Gastroesophageal sphincter (tissue), 4 donors: Measurements from ENCODE around the gene MTMR12. TPM values are rescaled to one million over a fixed set of nuclear protein-coding genes. Genes with fewer than 3 reads are reported as not detected.

ENCODE experiments used
- ATAC-seq: fragments of 150-250 bp; one replicate; pipeline ENCODE4 v1.9.1; 2016; ENCODE audit warnings: mild to moderate bottlenecking, moderate library complexity
- H3K27ac ChIP-seq, 4 donors: fragments of 200-600 bp; sonication (generic) in 3 of 4; 1 replicate in 3 of 4; 2 replicates in 1 of 4; pipeline ENCODE4 v1.5.1; 2016 to 2019
- H3K27me3 ChIP-seq: fragments of 200-600 bp; sonication (generic); one replicate; pipeline ENCODE4 v1.5.1; 2019
- H3K36me3 ChIP-seq, 2 donors: fragments of 200-600 bp; sonication (generic); one replicate each; pipeline ENCODE4 v1.5.1; 2019; ENCODE audit warnings: control low read depth in 1 of 2
- H3K4me1 ChIP-seq, 3 donors: fragments of 200-600 bp; sonication (generic); 1 replicate in 2 of 3; 2 replicates in 1 of 3; pipeline ENCODE4 v1.5.1; 2016 to 2019; ENCODE audit warnings: control low read depth in 2 of 3
- H3K4me3 ChIP-seq, 2 donors: fragments of 200-600 bp; sonication (generic); one replicate each; pipeline ENCODE4 v1.5.1; 2019; ENCODE audit warnings: mild to moderate bottlenecking in 1 of 2, moderate library complexity in 1 of 2
- H3K9me3 ChIP-seq, 3 donors: fragments of 200-600 bp; sonication (generic); one replicate each; pipeline ENCODE4 v1.5.1; 2017 to 2019; ENCODE audit warnings: control low read depth in 2 of 3
- EP300 ChIP-seq: sonication (generic); formaldehyde crosslinking; IDR thresholded peaks from one replicate; pipeline ENCODE4 v1.6.1; 2017; ENCODE audit warnings: antibody characterized with exemption, mild to moderate bottlenecking
- POLR2A ChIP-seq, 2 donors: fragments of 450-650 bp; IDR thresholded peaks; one replicate each; pipeline ENCODE4 v1.6.1; 2017; ENCODE audit warnings: antibody characterized with exemption in 2 of 2, mild to moderate bottlenecking in 2 of 2, moderate library complexity in 1 of 2
- POLR2AphosphoS5 ChIP-seq: sonication (generic); formaldehyde crosslinking; IDR thresholded peaks from one replicate; pipeline ENCODE4 v1.6.1; 2017; ENCODE audit warnings: antibody characterized with exemption
- WGBS, 2 donors: methylation state at CpG; one replicate each; pipeline ENCODE4 v1.1.5; 2018; ENCODE audit warnings: low coverage in 1 of 2; 5-methylcytosine and 5-hydroxymethylcytosine counted together
- total RNA-seq, 4 donors: library from RNA; depleted of rRNA; stranded (reverse); fragments of >200 nt; gene quantifications; one replicate each; pipeline ENCODE4 v1.1.0, GENCODE V29; 2016
- TF ChIP-seq, protein P1 (sequence below), 4 experiments: fragments of 200-600 bp in 2 of 4; fragments of 450-650 bp in 2 of 4; sonication (generic) in 1 of 4; IDR thresholded peaks; one replicate each; pipeline ENCODE4 v1.5.1; 2017 to 2019; ENCODE audit warnings: antibody characterized with exemption in 4 of 4, mild to moderate bottlenecking in 2 of 4, moderate library complexity in 2 of 4

MTMR12 gene
- total RNA-seq, 4 donors from 2014 or later: 44.2 to 98.9 (median 68.5) TPM

DNA sequence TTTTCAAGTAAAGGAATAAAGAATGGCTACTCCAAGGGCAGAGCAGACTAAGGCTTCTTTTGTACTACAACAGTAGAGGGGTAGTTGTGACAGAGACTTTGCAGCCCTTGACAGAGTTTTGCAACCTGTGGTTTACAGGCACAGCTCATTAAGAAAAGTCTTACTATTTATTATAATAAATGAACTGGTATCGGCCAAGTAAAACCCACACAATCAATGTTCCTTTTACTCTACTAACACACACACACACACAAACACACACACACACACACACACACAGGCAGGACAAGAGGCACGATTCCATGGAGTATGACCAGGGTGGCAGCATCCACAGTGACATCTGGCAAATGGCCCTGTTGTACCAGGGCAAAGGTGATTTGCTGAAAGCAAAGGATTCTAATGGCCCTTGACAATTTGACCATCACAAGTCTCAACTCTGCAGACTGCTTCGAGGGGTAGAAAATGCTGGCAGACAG is 79.5 kb downstream of the MTMR12 start:
- no peak for TF ChIP-seq EP300
- TF ChIP-seq POLR2AphosphoS5: no peak
- TF ChIP-seq, protein P1, sequence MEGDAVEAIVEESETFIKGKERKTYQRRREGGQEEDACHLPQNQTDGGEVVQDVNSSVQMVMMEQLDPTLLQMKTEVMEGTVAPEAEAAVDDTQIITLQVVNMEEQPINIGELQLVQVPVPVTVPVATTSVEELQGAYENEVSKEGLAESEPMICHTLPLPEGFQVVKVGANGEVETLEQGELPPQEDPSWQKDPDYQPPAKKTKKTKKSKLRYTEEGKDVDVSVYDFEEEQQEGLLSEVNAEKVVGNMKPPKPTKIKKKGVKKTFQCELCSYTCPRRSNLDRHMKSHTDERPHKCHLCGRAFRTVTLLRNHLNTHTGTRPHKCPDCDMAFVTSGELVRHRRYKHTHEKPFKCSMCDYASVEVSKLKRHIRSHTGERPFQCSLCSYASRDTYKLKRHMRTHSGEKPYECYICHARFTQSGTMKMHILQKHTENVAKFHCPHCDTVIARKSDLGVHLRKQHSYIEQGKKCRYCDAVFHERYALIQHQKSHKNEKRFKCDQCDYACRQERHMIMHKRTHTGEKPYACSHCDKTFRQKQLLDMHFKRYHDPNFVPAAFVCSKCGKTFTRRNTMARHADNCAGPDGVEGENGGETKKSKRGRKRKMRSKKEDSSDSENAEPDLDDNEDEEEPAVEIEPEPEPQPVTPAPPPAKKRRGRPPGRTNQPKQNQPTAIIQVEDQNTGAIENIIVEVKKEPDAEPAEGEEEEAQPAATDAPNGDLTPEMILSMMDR (IDR thresholded peaks at IDR 0.05): no peak
- no peak for TF ChIP-seq POLR2A (IDR thresholded peaks at IDR 0.05)
- no peak for ATAC-seq
- Histone ChIP-seq H3K27me3 (no peaks in the 10 kb centered on the region), H3K27ac (peak overlapping the region; percentile 6 to 82 (median 72)), H3K4me3 (no peak overlapping the region), H3K4me1 (peaks cover 0 to 33% (median 11%) of the 10 kb centered on the region in 3 donors), H3K9me3 (no peaks in the 10 kb centered on the region), H3K36me3 (peaks cover 0 to 65% of the 10 kb centered on the region in 2 donors)
- WGBS, 2 donors: 91% methylated on average over 3 of the region's 3 CpGs; no CpG with 5 or more reads in 1 of the 2 donors

DNA sequence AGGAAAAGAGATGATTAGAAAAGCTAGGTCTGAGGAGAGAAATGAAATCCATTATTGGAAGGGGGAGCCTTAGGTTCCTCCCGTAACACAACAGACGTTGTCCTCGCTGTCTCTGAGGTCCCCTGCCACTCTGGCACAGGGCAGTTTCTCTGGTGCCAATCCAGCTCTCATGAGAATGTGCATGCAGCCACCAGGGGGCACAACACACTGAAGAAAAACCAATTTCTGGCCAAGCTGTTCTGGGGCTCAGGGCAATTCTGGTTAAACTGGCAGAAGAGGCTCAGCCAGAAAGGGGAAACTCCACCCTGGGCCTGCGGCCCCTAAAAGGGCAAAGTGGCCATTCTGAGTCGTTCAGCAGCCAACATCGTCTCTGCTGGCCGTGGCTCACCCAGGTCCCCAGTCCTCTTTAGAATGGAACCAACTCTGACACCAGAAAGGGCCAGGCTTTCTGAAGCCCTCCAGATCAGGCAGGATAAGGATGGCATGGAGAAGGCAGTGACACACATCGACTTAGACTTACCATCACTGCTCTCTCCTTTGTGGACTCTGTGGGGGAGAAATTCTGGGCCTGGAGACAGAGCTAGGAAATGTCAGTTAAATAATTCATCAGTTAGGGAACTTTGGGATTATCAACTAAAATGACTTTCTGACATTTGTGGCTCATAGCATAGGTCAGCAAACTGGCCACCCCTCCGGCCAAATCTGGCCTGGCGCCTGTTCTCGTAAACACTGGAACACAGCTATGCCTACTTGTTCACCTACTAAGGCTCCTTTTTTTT is 80.1 kb downstream of the MTMR12 start:
- TF ChIP-seq POLR2A (IDR thresholded peaks at IDR 0.05) (no peak), EP300 (no peak), POLR2AphosphoS5 (peak; percentile 57)
- TF ChIP-seq, protein P1 (IDR thresholded peaks at IDR 0.05): peak; percentile 73 to 91 (median 88)
- ATAC-seq: peak; percentile 80
- no peak overlapping the region for H3K4me3 ChIP-seq
- H3K4me1 ChIP-seq: peaks cover 0 to 33% (median 11%) of the 10 kb centered on the region in 3 donors
- H3K27ac ChIP-seq: peak overlapping the region; percentile 6 to 82 (median 72)
- H3K9me3 ChIP-seq: no peaks in the 10 kb centered on the region
- peaks cover 0 to 59% of the 10 kb centered on the region in 2 donors for H3K36me3 ChIP-seq
- H3K27me3 ChIP-seq: no peaks in the 10 kb centered on the region
- 37 to 42% methylated on average over 7 to 9 of the region's 11 CpGs for WGBS, 2 donors

DNA sequence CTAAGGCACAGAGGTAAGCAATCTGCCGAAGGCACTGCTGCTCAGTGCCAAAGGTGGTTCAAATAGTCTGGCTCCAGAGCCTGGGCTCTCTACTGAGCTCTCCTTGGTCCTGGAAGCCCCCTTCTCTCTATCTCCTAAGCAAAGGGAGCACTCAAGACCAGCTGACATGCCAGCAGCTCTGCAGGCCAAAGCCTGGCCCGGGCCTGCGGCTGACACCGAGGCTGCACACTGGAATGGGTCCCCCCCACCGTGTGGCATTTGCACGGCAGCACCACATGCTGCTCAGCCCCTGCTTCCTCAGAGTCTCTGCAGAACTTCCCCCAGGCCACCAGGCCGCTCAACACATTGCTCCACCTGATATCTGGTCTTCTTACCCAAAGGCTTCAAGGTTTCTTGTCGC is 80.8 kb downstream of the MTMR12 start:
- Histone ChIP-seq H3K27ac (peak overlapping the region in 3 of 4 donors; percentile 72 to 82 (median 73)), H3K9me3 (no peaks in the 10 kb centered on the region), H3K27me3 (no peaks in the 10 kb centered on the region), H3K4me3 (no peak overlapping the region), H3K36me3 (peaks cover 0 to 52% of the 10 kb centered on the region in 2 donors), H3K4me1 (peaks cover 0 to 33% (median 11%) of the 10 kb centered on the region in 3 donors)
- WGBS, 2 donors: 67 to 100% methylated on average over 1 to 2 of the region's 8 CpGs
- TF ChIP-seq POLR2AphosphoS5: no peak
- TF ChIP-seq, protein P1 (IDR thresholded peaks at IDR 0.05): no peak
- TF ChIP-seq POLR2A (IDR thresholded peaks at IDR 0.05): no peak
- no peak for TF ChIP-seq EP300
- peak; percentile 6 for ATAC-seq

DNA sequence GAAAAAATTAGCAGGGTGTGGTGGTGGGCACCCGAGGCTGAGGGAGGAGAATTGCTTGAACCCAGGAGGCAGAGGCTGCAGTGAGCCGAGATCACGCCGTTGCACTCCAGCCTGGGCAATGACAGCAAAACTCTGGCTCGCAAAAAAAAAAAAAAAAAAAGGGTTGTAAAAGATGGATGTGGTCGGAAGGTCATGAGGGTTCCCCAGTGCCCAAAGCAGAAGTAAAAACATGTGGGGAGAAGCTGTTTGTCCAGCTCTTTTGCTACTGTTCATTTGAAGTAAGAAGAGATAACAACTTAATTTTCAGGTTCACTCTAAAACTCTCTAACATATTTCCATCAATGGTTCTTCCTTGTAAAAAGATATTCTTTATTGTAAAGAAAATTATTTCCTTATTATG is 81.5 kb downstream of the MTMR12 start:
- H3K4me3 ChIP-seq: no peak overlapping the region
- peaks cover 0 to 38% (median 12%) of the 10 kb centered on the region in 3 donors for H3K4me1 ChIP-seq
- no peaks in the 10 kb centered on the region for H3K9me3 ChIP-seq
- H3K27me3 ChIP-seq: no peaks in the 10 kb centered on the region
- H3K36me3 ChIP-seq: peaks cover 0 to 45% of the 10 kb centered on the region in 2 donors
- peak overlapping the region in 2 of 4 donors; percentile 73 to 82 for H3K27ac ChIP-seq
- TF ChIP-seq EP300 (no peak), POLR2A (IDR thresholded peaks at IDR 0.05) (no peak), POLR2AphosphoS5 (no peak)
- TF ChIP-seq, protein P1 (IDR thresholded peaks at IDR 0.05): no peak
- ATAC-seq: no peak
- WGBS, 2 donors: 72 to 92% methylated on average over 6 of the region's 6 CpGs
